Heart right ventricle (tissue), 16 donors: ENCODE results near the gene CNTNAP3B. TPM values are rescaled to one million over a fixed set of nuclear protein-coding genes. Genes with fewer than 3 reads are reported as not detected.
"Not testable (repeated sequence)": the region's sequence is repeated elsewhere in the genome, so short reads cannot be mapped to it uniquely, and the experiment has no call there.

Experiments used
- ATAC-seq, 8 donors: fragments of 200-7000 bp; cut with Tn5 transposase; one replicate each; pipeline ENCODE4 v1.9.1; 2020; ENCODE audit warnings: mild to moderate bottlenecking in 8 of 8, moderate library complexity in 8 of 8, moderate number of reproducible peaks in 1 of 8
- DNase-seq, 2 donors: peaks; one replicate each; pipeline ENCODE4 v3.0.0-alpha.2; 2020
- H3K27ac ChIP-seq, 10 donors: fragments of 200-600 bp; sonication (generic) in 2 of 10; one replicate each; pipeline versions ENCODE4 v1.5.0 to v1.8.0; 2020 to 2022; ENCODE audit warnings: mild to moderate bottlenecking in 3 of 10
- H3K27me3 ChIP-seq, 7 donors: fragments of 200-600 bp; one replicate each; pipeline ENCODE4 v1.8.0; 2021 to 2022; ENCODE audit warnings: mild to moderate bottlenecking in 2 of 7
- H3K36me3 ChIP-seq, 9 donors: fragments of 200-600 bp; sonication (generic) in 1 of 9; one replicate each; pipeline versions ENCODE4 v1.5.0 to v1.8.0; 2020 to 2022; ENCODE audit warnings: mild to moderate bottlenecking in 2 of 9
- H3K4me1 ChIP-seq, 9 donors: fragments of 200-600 bp; sonication (generic) in 1 of 9; one replicate each; pipeline versions ENCODE4 v1.5.0 to v1.8.0; 2020 to 2022; ENCODE audit warnings: mild to moderate bottlenecking in 4 of 9
- H3K4me3 ChIP-seq, 10 donors: fragments of 200-600 bp; sonication (generic) in 2 of 10; one replicate each; pipeline versions ENCODE4 v1.5.0 to v1.8.0; 2020 to 2022; ENCODE audit warnings: mild to moderate bottlenecking in 7 of 10, moderate library complexity in 2 of 10
- H3K9me3 ChIP-seq, 11 donors: fragments of 200-600 bp in 10 of 11; sonication (generic) in 2 of 11; one replicate each; pipeline versions ENCODE4 v1.5.0 to v1.8.0; 2013 to 2022; ENCODE audit warnings: mild to moderate bottlenecking in 2 of 11, control low read depth in 1 of 11, moderate library complexity in 1 of 11
- CTCF ChIP-seq, 9 donors: fragments of 200-600 bp; sonication (generic) in 2 of 9; IDR thresholded peaks; one replicate each; pipeline versions ENCODE4 v1.5.0 to v1.8.0; 2021 to 2022; ENCODE audit warnings: antibody characterized with exemption in 9 of 9, mild to moderate bottlenecking in 5 of 9, moderate library complexity in 1 of 9
- WGBS, 2 donors: extraction: QIAGEN DNeasy Blood & Tissue Kit; methylation state at CpG; one replicate each; pipeline ENCODE4 v1.1.7; 2013; ENCODE audit warnings: inconsistent platforms in 1 of 2; 5-methylcytosine and 5-hydroxymethylcytosine counted together
- intact Hi-C, 10 donors: fragments of 100-400 bp; cut with DNase I; formaldehyde crosslinking; loops; one replicate each; pipeline versions ENCODE4 v1.11.1 to v1.14.2; 2022
- polyA plus RNA-seq, 2 donors: library from polyadenylated mRNA; stranded (reverse); fragments of 200-250 nt; gene quantifications; one replicate each; pipeline ENCODE4 v1.2.3, GENCODE V29; 2013
- total RNA-seq, 10 donors: library from RNA; stranded (reverse); fragmentation: NEBNext Ultra II Directional in 3 of 10; extraction: Animal tissue kit (Norgen Biotek cat#: 25700) in 3 of 10; gene quantifications; one replicate each; pipeline versions ENCODE4 v1.2.1 to v1.2.4, GENCODE V29; 2021 to 2023
- donor health status: Arrhythmogenic right ventricular cardiomyopathy.
- donor health status: ischemic (EF 13 %, LVEDD 7.1; RV severe dilation, severe dysfunction).
- donor health status: healthy with polysubstance abuse.
- donor health status: DM: no; HTN: yes; CAD: no.
- donor health status: DM: no; HTN: no; CAD: no.
- donor health status: ischemic (EF 25% LVEDD 6.9; RV normal size, moderate dysfunction).
- donor health status: ischemic (EF 25% LVEDD 5.7; RV mildly dilated, moderate dysfunction).
- donor health status: healthy.
- donor health status: DM: yes; HTN: yes; CAD: no.
- donor health status: Ischemic cardiomyopathy.
- donor health status: ischemic (EF 35%, LVEDD 5.7; RV mildly dilated, moderate dysfunction).
- donor health status: nonischemic (EF 11% LVEDD 7.7; RV severe dilation, severe dysfunction).
- donor health status: DM: yes; HTN: yes; CAD: no.
- donor health status: PGD.
- donor health status: ischemic (EF 29% LVEDD 5.4; RV normal size, mild dysfunction).
- donor health status: nonischemic (EF 23%, LVEDD 6.1; RV moderate dilation, normal function).

Gene CNTNAP3B
- total and polyA plus RNA-seq, 12 donors: 2.8 to 16.2 (median 9.5) TPM

- H3K9me3 ChIP-seq, H3K4me1 ChIP-seq, H3K4me3 ChIP-seq, H3K36me3 ChIP-seq, H3K27me3 ChIP-seq, DNase-seq, H3K27ac ChIP-seq, intact Hi-C loops: not testable (repeated sequence)
- ATAC-seq: peak in 1 of 8 donors; percentile 85
- no CpG with 5 or more reads among the region's 9 CpGs for WGBS, 2 donors
Observed at GRCh38 chr9:41991607-41992006, 137.6 kb downstream of the CNTNAP3B start.

DNA sequence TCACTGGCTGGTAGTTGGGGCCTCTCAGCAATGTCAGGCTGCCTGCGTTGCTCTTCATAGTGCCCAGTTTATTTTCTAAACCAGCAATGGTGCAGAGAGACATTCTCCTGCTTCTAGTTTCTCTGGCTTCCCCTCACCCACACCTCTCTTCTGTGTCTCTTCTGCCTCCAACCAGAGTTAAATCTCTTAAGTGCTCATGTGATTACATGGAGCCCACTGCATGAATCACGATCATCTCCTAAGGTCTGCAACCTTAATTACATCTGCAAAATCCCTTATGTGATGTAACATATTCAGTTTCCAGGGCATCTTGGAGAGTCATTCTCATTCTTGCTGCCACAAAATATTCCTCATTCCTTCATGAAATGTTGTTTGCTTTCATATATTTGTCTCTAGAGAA lies 149.0 kb downstream of the CNTNAP3B start:
- ATAC-seq, intact Hi-C loops: not testable (repeated sequence)
- no CpG with 5 or more reads among the region's 2 CpGs for WGBS, 2 donors

DNA sequence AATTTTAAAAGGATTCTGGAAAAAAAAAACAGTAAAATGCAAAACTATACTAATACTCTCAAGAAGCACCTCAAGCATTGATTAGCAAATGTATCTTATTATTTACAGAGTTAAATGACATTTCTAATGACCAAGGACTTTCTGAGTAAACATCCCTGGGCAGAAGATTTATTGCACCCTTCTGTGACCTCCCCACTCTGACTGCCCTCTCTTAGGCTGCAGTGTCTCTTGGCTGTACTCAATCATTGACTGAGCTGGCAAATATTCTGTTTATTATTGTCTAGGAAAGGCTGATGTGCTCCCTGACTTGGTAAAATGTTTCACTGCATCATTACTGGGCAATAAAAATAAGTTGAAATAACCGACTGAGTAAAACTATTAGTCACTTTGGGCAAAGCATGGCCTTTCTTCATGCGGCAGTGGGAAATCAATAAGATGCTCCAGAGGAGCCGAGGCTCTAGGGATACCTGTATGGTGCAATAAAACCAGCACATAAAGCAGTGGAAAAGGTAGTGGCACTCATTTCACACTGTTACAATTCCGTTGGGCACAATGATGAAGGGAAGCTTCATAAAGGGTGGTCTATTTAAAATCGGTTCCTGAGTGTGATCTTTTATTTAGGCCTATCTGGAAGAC lies 151.1 kb downstream of the CNTNAP3B start:
- H3K27me3 ChIP-seq, H3K4me3 ChIP-seq, intact Hi-C loops, H3K4me1 ChIP-seq, H3K27ac ChIP-seq, H3K36me3 ChIP-seq, DNase-seq, H3K9me3 ChIP-seq, ATAC-seq: not testable (repeated sequence)
- no CpG with 5 or more reads among the region's 5 CpGs for WGBS, 2 donors

More for the DNA sequence above, 149.0 kb downstream of the CNTNAP3B start:
- not testable (repeated sequence) for H3K36me3 ChIP-seq, H3K27me3 ChIP-seq, H3K27ac ChIP-seq, H3K9me3 ChIP-seq, H3K4me1 ChIP-seq, DNase-seq, H3K4me3 ChIP-seq

DNA sequence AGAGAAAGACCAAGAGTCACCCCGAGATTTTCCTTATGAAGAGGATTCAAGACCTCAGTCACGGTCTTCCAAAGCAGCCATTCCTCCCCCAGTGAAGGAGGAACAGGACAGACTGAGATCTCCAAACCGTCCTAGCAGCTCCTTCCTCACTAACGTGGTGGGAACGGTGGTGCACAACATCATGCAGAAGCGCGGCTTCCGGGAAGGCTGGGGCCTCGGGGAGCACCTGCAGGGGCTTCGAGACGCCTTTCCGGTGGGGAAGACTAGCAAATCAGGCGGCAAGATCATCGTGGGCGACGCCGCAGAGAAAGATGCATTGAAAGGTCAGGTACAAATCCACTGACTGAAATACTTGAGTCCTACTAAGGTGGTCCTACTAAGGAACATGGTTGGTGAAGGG lies 154.3 kb downstream of the CNTNAP3B start:
- H3K4me1 ChIP-seq, H3K4me3 ChIP-seq, H3K27ac ChIP-seq, H3K9me3 ChIP-seq, DNase-seq, ATAC-seq, H3K27me3 ChIP-seq, intact Hi-C loops, H3K36me3 ChIP-seq: not testable (repeated sequence)
- WGBS, 2 donors: 94 to 95% methylated on average over 12 to 15 of the region's 17 CpGs

GRCh38 chr9:41953007-41953406 lies 176.2 kb downstream of the CNTNAP3B start:
- 34 to 47% methylated on average over 28 to 42 of the region's 43 CpGs for WGBS, 2 donors
- H3K9me3 ChIP-seq, H3K27ac ChIP-seq, DNase-seq, H3K27me3 ChIP-seq, H3K4me1 ChIP-seq, intact Hi-C loops, H3K36me3 ChIP-seq, H3K4me3 ChIP-seq: not testable (repeated sequence)
- ATAC-seq: peak in 1 of 8 donors; percentile 45

DNA sequence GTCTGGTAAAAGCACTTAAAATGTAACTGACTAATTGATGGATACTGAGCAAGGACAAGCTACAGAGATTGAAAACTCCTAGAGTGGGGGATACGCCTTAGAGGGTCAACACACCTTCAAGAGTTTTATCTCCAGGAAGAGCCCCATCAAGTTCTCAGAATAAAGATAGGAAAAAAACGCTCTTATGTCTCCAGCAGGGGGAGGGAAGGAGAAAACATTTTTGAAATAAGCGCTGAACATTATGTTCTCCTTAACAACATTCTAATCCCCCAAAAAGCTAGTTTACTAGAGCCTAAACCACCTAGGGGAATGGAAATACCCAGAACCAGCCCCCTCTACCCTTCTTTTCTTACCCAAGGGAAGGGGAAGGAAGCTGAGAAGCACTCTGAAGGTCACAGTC lies 187.5 kb downstream of the CNTNAP3B start:
- peak in 1 of 9 donors; percentile 5 for TF ChIP-seq CTCF (IDR thresholded peaks at IDR 0.05)
- H3K27me3 ChIP-seq, intact Hi-C loops, H3K4me3 ChIP-seq, DNase-seq, H3K36me3 ChIP-seq, H3K4me1 ChIP-seq, H3K9me3 ChIP-seq, H3K27ac ChIP-seq, ATAC-seq: not testable (repeated sequence)
- 74 to 78% methylated on average over 3 of the region's 3 CpGs for WGBS, 2 donors

DNA sequence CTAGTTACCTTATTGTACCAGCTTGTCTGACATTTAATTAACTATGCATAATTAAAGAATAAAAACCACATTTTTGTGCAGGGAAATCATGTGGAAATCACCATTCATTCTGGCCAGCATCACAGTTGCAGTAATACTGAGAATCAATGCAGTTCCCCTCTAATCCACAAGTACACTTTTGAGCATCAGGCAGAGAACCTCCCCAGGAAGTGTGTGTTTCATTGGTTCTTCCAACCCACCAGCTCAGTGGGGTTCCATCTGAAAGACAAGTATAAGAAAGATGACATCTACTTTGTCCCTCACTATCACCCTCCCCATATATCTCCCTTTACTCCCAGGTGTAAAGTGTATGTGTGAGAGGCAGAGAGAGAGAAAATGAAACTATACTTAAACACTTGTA lies 191.1 kb downstream of the CNTNAP3B start:
- H3K27ac ChIP-seq, DNase-seq, H3K4me1 ChIP-seq, H3K4me3 ChIP-seq, H3K36me3 ChIP-seq, ATAC-seq, intact Hi-C loops, H3K27me3 ChIP-seq, H3K9me3 ChIP-seq: not testable (repeated sequence)

- H3K4me1 ChIP-seq, H3K36me3 ChIP-seq, intact Hi-C loops, H3K27me3 ChIP-seq, H3K9me3 ChIP-seq, H3K4me3 ChIP-seq, ATAC-seq, DNase-seq, H3K27ac ChIP-seq: not testable (repeated sequence)
- WGBS, 2 donors: 69 to 80% methylated on average over 3 of the region's 3 CpGs
Observed at GRCh38 chr9:41935727-41936126, 193.5 kb downstream of the CNTNAP3B start.

DNA sequence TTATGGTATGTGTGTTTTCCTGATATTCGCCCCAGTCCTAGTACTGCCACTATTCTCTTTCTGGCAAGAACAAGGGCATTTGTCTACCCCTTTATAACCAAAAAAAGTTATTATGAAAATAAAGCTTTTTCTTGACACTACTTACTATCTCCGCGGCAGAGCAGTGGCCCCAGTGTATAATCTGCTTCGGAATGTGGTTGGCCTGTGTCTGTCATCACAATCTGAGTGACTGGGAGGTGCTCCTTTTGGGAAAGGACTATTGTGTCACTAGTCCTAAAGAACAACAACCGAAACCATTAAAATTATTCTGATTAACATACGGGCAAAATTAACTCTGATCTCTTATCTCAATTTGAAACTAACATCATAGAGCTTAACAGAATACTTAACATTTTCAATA lies 200.1 kb downstream of the CNTNAP3B start:
- H3K4me3 ChIP-seq, DNase-seq, H3K9me3 ChIP-seq, H3K36me3 ChIP-seq, H3K27me3 ChIP-seq, H3K4me1 ChIP-seq, H3K27ac ChIP-seq, intact Hi-C loops: not testable (repeated sequence)
- 40 to 51% methylated on average over 3 to 5 of the region's 6 CpGs for WGBS, 2 donors
- peak in 1 of 8 donors; percentile 54 for ATAC-seq

DNA sequence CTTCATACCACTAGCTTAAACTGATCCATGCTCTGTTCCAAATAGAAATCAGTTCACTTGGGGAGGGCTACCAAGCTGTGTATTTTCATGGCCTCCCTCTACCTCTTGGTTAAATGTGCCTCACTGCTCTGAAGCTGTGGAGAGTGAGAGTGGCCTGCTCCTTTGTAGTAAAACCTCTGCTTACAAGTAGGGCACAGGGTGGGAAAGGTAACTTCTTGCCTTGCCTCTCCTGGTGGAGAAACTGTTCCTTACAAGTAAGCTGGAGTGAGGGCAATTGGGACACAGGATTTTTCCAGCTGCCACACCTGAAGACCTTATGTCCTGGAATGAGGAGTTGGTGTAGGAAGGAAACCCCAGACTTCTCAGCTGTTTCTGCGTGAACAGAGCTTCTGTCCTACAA lies 211.9 kb downstream of the CNTNAP3B start:
- 0 to 100% methylated on average over 1 of the region's 1 CpG for WGBS, 2 donors
- H3K9me3 ChIP-seq: not testable (repeated sequence)

DNA sequence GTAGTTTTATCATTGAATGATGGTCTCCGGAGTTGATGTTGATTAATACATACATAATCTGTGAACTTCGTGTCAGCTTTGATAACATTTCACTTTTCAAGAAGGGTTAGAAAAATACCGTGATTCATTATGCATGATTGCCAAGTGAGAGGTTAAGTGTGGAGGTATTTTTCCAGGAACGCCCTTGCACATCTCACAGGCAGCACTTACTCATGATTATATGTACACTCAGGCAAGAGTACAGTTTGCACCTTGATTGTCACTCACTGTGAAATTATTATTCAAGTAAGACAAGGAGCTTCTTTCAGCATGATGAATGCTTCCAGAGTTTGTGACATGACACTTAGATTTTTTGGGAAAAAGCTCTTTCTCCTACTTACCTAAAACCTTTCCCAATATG lies 223.7 kb downstream of the CNTNAP3B start:
- H3K4me1 ChIP-seq, H3K9me3 ChIP-seq, ATAC-seq, H3K36me3 ChIP-seq, intact Hi-C loops, H3K4me3 ChIP-seq, H3K27me3 ChIP-seq, H3K27ac ChIP-seq, DNase-seq: not testable (repeated sequence)
- WGBS, 2 donors: no CpG with 5 or more reads among the region's 4 CpGs

More for the DNA sequence above, 211.9 kb downstream of the CNTNAP3B start:
- H3K27ac ChIP-seq, H3K27me3 ChIP-seq, H3K4me1 ChIP-seq, H3K4me3 ChIP-seq, DNase-seq, H3K36me3 ChIP-seq, intact Hi-C loops, ATAC-seq: not testable (repeated sequence)
